Neural progenitor cell (in vitro differentiated cells): ENCODE measurements around the gene CYP2C8.

Experiments used
- EZH2 ChIP-seq: fragments of 200-600 bp; sonication (generic); IDR thresholded peaks from 2 replicates; pipeline ENCODE4 v1.6.1; 2017; ENCODE audit warnings: antibody characterized with exemption, mild to moderate bottlenecking, moderate library complexity
- EZH2phosphoT487 ChIP-seq: fragments of 200-600 bp; sonication (generic); IDR thresholded peaks from 2 replicates; pipeline ENCODE4 v1.6.1; 2017; ENCODE audit warnings: antibody characterized with exemption
- TF ChIP-seq, protein P1 (sequence below): fragments of 200-600 bp; sonication (generic); IDR thresholded peaks from 2 replicates; pipeline ENCODE4 v1.5.1; 2017; ENCODE audit warnings: antibody characterized with exemption, mild to moderate bottlenecking

- TF ChIP-seq, protein P1, sequence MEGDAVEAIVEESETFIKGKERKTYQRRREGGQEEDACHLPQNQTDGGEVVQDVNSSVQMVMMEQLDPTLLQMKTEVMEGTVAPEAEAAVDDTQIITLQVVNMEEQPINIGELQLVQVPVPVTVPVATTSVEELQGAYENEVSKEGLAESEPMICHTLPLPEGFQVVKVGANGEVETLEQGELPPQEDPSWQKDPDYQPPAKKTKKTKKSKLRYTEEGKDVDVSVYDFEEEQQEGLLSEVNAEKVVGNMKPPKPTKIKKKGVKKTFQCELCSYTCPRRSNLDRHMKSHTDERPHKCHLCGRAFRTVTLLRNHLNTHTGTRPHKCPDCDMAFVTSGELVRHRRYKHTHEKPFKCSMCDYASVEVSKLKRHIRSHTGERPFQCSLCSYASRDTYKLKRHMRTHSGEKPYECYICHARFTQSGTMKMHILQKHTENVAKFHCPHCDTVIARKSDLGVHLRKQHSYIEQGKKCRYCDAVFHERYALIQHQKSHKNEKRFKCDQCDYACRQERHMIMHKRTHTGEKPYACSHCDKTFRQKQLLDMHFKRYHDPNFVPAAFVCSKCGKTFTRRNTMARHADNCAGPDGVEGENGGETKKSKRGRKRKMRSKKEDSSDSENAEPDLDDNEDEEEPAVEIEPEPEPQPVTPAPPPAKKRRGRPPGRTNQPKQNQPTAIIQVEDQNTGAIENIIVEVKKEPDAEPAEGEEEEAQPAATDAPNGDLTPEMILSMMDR, result no peak
- TF ChIP-seq EZH2 (no peak), EZH2phosphoT487 (no peak)
Measured at GRCh38 chr10:95096143-95096542, 26.8 kb upstream of the CYP2C8 start.
